Activated naive CD8-positive, alpha-beta T cell treated with anti-CD3 and anti-CD28 coated beads, Interleukin-2, amount 50 U/mL, for 16 hours (primary cell): ENCODE results near the gene SLC28A1.
"Not testable (repeated sequence)": the region's sequence is repeated elsewhere in the genome, so short reads cannot be mapped to it uniquely, and the experiment has no call there.

ENCODE experiments used
- DNase-seq: peaks from one replicate; pipeline ENCODE4 v3.0.0-alpha.2; 2020; ENCODE audit warnings: low read depth, low spot score

Gene SLC28A1

DNA sequence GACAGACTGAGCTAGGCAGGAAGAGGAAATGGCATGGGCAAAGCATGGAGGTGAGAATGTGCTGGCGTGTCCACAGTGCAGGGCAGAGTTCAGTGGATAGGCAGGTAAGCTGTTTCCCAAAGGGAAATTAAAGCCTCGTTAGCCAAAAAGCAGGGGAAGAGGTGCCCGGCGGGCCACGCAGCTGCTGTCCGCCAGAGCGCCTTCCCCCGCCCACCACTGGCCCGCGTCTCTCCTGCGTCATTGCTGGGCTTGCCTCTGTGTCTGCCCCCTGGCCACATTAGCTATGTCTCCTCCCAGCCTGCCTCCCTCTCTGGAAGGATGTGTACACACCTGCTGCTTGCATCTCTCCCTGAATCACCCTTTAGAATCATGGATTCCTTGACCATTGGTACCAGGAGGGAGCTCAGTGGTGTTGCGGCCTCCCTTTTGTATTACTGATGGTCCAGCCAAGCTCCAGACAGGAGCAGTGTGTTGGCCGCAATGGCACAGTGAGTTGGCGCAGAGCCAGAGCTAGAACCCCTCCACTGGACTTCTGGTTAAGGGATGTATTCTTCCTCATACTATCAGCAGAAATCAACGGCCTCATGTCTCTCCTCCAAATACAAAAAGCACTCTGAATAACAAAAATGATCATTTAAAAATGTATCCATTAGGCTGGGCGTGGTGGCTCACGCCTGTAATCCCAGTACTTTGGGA lies 26.6 kb downstream of the SLC28A1 start:
- DNase-seq: no peak

- no peak for DNase-seq
Measured at GRCh38 chr15:84911879-84912660, 27.6 kb downstream of the SLC28A1 start.

DNA sequence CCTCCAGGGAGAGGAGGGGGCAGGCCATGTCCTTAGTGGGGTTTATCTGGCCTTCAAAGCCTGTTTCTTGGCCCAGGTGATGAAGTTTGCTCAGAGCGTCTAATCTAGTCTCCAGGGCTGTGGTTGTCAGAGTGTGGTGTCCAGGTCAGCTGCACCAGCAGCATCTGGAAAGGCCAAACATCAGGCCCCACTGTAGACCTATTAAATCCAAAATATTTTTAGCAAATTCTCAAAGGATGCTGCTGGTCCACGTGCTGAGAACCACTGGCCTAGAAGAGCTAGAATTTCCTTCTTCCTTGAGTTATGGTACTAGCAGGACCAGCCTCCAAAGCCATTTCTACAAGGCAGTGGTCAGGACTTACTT lies 28.9 kb downstream of the SLC28A1 start:
- DNase-seq: no peak

DNA sequence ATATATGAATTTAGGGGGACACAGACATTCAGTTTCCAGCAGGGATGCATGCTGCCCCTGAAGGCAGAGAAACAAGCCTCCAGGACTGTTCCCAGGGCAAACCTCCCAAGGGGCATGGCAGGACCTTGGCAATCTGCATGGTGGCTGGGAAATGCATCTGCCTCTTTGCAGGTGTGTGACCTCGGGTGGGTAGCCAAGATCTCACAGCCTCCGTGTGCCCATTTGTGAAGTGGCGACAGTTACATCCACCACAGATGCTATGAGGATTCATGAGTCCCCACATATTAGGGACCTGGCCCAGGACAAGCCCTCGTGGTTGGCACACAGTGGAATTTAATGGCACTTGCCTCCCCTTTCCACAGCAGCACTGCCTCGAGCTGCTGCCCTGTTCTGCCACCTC lies 29.9 kb downstream of the SLC28A1 start:
- no peak for DNase-seq

- no peak for DNase-seq
Measured at GRCh38 chr15:84914909-84915605, 30.6 kb downstream of the SLC28A1 start.

- DNase-seq: no peak
Measured at GRCh38 chr15:84915606-84915958, 31.1 kb downstream of the SLC28A1 start.

DNA sequence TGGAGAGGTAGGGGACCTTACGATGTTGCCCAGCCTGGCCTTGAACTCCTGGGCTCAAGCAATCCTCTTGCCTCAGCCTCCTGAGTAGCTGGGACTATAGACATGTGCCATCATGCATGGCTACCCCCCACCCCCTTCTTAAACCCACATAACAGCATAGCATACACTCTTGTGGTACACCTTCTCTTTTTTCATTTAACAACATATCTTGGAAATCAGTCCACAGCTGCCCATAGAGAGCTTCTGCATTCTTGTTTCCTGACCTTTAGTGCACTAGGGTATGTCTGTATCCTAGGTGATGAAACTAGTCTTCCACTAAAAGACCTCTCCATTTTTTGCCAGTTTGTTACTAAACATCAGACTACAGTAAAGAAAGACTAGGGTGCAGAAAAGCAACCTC lies 33.0 kb downstream of the SLC28A1 start:
- no peak for DNase-seq

GRCh38 chr15:84919106-84919667 lies 34.7 kb downstream of the SLC28A1 start:
- DNase-seq: no peak

DNA sequence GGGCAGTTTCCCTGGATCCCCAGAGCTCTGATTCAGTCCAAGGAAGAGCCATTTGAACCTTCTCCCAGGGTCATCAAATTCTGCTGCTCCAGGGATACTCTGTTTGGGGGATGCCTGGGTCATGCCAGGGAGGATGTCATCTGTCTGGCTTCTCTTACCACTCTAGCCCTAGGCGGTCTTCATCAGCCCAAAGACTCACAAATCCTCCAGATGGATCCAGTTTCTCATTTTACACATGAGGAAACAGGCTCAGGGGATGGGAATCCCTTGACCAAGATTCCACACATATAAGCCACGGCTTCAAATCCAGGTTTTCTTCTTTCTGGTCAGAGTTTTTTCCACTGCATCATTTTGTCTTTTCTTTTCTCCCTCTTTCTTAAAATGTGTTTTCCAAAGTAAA lies 36.7 kb downstream of the SLC28A1 start:
- no peak for DNase-seq

DNA sequence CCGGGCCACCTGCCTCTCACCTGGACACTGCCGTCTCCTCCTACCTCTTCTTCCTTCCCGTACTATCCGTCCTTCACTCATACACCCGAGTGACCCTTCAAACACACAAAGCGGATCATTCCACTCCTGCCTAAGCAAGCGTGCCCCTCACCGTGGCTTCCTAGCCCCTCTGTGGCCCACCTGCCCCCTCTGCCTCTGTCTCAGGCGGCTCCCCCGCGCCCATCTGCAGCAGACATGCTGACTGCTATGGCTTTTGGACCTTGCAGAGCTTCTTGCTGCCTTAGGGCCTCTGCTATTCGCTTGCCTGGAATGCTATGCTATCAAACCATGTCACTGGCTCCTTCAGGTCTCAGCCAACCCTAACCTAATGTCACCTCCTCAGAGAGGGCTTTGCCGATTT lies 38.1 kb downstream of the SLC28A1 start:
- DNase-seq: no peak

DNA sequence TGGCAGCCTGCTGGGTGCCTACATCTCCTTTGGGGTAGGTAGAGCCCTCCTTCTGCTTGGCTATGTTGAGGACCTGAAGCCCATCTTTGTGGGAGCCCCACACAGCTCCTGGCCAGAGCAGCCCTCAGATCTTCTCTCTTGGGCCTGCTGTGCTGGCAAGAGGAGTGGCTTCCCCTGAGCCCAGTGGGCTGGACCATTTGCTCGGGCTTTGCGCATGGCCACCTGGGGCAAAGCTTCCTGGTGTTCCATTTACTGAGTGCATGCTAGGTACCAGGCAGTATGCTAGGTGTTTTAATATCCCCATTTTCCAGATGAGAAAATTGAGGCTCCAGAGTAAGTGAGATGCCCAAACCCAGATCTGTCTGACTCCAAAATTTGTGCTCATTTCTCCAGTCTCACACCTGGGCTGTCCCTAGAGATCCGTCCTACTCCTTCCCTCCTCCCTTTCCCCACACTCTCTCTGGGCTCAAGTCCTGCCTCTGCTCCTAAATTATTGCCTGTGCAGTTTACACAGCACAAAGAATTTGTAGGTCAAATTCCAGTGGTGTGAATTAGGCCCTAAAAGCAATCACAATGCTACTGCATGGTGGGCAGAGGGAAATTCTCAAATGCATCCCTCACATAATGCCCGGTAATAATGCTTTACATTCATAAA lies 39.7 kb downstream of the SLC28A1 start:
- no peak for DNase-seq

- not testable (repeated sequence) for DNase-seq
Measured at GRCh38 chr15:84924821-84925569, 40.5 kb downstream of the SLC28A1 start.

- no peak for DNase-seq
Measured at GRCh38 chr15:84925906-84926305, 41.4 kb downstream of the SLC28A1 start.

DNA sequence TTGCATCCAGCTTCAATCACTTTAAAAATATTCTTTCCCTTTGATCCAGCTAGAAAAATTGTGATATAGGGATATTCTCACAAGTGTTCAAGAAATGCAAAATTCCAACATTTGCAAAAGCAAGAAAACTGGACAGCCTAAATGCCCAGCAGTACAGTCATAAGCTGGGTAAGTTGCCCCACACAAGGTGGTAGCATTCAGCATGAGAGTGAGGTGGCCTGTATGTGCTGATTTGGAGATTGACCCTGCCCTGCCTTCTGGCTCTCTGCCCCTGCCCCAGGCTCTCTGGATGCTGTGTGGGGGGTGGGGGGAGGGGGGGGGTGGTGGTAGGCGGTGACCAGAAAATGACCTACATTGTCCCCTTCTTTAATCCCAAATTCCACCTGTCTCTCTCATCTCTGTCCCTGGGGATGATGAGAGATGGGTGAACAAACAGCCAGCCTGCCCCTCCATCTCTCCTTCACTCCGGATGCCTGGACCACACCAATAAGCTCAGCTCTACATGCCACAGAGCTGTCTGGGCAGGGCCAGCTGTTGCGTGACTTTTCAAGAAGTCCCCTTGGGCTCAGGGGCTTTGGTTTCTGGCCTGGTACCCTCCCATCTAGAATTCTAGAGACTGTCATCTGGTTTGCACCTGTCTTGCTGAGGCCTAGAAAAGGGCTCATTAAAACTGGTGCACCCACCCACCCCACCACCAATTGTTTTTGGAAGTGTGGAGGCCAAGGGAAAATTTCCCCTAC lies 42.2 kb downstream of the SLC28A1 start:
- no peak for DNase-seq

- DNase-seq: no peak
Measured at GRCh38 chr15:84928843-84929168, 44.3 kb downstream of the SLC28A1 start.

DNA sequence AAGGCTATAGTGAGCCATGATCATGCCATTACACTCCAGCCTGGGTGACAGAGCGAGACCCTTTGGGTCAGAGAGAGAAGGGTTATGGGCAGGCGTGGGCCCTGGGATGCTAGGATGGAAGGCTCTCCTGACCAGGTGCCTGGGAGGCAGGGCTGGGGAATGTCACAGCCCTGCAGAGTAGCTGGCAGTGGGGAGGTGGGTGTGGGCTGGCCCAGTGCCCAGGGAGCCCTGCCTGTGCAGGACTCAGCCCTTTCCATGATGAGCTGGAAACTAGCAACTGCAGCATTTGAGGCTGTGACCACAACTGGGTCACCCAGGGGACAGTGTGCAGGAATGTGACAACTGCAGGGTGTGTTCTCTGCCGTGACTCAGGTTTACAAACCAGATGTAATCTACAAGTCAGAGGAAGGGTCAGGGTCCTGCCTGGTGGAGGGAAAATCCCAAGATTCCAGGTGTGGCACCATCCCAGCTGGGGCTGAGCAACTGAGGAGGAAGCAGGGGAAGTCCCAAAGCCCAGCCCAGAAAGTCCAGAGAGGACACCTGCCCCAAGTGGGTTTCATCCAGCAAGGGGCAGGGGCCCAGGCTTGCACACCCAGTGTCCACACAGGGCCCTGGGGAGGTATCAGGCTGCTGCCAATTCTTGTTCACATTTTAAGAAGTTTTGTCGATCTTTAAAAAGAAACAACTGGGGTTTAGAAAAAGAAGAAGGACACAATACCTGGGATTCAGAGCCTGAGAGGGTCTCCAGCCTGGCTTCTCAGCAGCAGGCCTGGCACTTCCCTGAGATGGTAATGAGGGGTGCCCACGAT lies 45.5 kb downstream of the SLC28A1 start:
- no peak for DNase-seq

DNA sequence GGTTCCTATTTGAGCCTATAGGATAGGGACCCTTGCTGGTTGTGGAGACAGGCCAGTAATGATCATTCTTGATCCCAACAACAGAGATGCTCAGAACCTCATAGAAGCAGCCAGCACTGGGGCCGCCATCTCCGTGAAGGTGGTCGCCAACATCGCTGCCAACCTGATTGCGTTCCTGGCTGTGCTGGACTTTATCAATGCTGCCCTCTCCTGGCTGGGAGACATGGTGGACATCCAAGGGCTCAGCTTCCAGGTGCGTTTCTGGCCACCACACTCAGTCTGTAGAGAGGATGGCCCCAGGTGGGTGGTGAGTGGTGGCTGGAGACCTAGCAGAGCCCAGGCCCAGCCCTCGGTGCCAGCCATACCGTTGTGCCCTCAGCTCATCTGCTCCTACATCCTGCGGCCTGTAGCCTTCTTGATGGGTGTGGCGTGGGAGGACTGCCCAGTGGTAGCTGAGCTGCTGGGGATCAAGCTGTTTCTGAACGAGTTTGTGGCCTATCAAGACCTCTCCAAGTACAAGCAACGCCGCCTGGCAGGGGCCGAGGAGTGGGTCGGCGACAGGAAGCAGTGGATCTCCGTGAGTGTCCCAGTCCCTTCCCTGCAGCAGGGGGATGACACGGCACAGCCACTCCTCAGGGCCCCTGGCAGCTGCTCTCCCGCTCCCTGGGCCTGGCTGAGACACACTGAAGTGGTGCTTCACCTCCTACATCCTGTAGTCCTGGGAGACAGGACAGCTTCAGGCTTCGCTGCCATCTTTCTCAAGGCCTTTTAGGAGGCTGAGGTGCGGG lies 50.7 kb downstream of the SLC28A1 start:
- no peak for DNase-seq

DNA sequence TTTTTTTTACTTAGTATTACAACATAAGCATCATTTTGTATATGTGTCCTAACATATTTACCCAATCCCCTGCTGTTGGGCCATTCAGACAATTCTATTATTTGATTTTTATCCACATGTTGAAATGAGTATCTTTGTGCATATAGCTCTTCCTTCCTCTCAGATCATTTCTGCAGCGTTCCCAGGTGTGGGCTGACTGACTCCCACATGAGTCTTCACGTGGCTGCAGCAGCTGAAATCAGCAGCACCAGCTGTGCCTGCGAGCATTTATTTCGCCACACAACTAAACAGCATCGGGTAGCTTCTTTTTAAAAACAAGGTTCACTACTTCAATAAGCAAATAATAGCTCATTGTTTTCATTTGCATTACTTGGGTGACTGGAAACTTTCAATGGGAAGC lies 52.7 kb downstream of the SLC28A1 start:
- DNase-seq: no peak

- DNase-seq: no peak
Measured at GRCh38 chr15:84938726-84939125, 54.3 kb downstream of the SLC28A1 start.
